Measurements from ENCODE around the gene TULP1.
A peak's percentile ranks its signal among the peaks of the same experiment; 100 is the strongest.
"Not testable (repeated sequence)": the region's sequence is repeated elsewhere in the genome, so short reads cannot be mapped to it uniquely, and the experiment has no call there.

Gene TULP1

GRCh38 chr6:35522660-35523658, 10.3 kb upstream of the TULP1 start:
- DNase-seq: peak; percentile 49 to 89 (median 68)
- intact Hi-C loops (cut with DNase I): loop anchor here (2.0 kb wide), 1 partner anchor 214 kb away; the partner anchor contains the start of gene ARMC12

- intact Hi-C loops (cut with DNase I): loop anchor here (2.0 kb wide), 1 partner anchor 215 kb away; the partner anchor contains the start of gene ARMC12
- no peak for DNase-seq
Observed at GRCh38 chr6:35522151-35522550, 9.5 kb upstream of the TULP1 start.

- DNase-seq: no peak
Observed at GRCh38 chr6:35521235-35521634, 8.5 kb upstream of the TULP1 start.

DNA sequence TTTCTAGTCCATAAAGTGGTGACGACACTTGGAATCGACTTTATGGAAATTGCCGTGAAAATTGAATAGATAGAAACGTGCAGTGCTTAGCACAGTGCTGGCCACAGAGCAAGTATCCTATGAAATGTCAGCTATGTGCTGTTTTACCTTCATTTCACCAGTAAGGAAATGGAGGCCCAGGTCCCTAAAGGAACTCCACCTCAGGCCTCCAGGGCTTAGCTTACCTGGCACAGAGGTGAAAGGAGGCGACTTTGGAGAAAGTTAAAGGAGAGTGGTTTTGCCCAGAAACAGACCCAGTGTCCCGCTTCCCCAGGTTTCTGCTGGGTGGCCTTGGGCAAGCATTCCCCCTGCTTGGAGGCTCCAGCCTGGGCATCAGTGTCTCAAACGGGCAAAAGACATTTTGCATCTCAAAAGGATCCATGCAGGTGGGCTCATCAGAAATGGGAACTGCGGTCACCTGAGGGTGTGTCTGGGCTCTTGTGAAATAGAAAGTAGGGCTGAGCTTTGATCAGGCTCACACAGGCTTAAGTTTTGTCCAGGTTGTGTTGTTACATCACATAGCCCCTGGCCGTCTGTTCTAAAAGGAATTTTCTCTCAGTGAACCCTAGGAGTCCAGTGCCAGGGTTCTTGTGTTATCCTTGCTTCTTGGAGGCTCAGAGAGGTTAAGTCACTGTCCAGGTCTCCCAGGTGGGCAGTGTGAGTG, 6.8 kb upstream of the TULP1 start:
- no peak for DNase-seq
- intact Hi-C loops (cut with DNase I): no loop called here

More at GRCh38 chr6:35521235-35521634, 8.5 kb upstream of the TULP1 start:
- intact Hi-C loops (cut with DNase I): no loop called here

DNA sequence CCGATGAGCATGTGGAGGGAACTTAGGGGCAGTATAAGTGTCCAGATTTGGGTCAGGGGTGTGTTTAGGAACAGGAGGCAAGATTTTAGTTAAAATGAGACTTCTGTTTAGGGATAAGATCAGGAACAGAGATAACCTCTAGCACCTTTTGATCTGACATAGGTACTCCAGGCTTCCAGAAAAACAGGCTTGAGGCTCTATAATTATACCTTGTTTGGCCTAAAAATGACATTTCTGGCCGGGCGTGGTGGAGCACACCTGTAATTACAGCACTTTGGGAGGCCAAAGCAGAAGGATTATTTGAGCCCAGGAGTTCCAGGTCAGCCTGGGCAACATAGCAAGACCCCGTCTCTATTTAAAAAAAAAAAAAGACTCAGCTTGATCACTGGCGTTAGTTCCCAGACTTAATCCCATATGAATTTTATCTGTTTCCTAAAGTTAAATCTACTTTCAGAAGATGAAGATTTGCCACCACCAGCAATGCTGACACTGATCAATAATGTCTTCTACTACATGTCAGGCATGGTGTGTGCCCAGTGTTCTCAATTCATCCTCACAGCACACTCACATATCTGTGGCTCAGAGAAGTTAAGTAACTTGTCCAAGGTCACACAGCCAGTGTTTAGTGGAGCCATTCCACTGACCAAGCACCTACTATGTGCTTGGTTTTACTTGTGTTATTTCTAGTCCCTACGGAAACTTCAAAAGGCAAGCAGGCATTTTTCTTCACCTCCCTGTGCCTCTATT, 6.0 kb upstream of the TULP1 start:
- intact Hi-C loops (cut with DNase I): no loop called here
- no peak for DNase-seq

- intact Hi-C loops (cut with DNase I); DNase-seq: not testable (repeated sequence)
Observed at GRCh38 chr6:35517978-35518377, 5.3 kb upstream of the TULP1 start.

GRCh38 chr6:35516712-35517111, 4.0 kb upstream of the TULP1 start:
- intact Hi-C loops (cut with DNase I): no loop called here
- peak in 7 of 42 donors; percentile 19 to 66 (median 34) for DNase-seq

DNA sequence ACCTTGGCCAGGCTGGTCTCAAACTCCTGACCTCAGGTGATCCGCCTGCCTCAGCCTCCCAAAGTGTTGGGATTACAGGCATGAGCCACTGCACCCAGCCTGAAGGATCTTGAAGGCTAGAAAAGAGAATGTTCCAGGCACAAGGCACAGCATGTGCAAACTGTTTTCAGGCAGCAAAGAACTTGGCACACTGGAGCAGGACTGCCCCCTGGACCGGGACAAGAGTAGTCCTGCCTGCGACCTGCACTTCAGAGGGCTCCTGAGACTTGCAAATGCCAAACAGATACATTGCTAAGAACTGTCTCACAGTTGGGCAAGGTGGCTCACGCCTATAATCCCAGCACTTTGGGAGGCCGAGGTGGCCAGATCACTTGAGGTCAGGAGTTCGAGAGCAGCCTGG, 3.2 kb upstream of the TULP1 start:
- DNase-seq; intact Hi-C loops (cut with DNase I): not testable (repeated sequence)

GRCh38 chr6:35514587-35514986, 1.9 kb upstream of the TULP1 start:
- intact Hi-C loops (cut with DNase I): no loop called here
- no peak for DNase-seq

GRCh38 chr6:35512006-35512405, 690 bp downstream of the TULP1 start:
- intact Hi-C loops (cut with DNase I): no loop called here
- no peak for DNase-seq

DNA sequence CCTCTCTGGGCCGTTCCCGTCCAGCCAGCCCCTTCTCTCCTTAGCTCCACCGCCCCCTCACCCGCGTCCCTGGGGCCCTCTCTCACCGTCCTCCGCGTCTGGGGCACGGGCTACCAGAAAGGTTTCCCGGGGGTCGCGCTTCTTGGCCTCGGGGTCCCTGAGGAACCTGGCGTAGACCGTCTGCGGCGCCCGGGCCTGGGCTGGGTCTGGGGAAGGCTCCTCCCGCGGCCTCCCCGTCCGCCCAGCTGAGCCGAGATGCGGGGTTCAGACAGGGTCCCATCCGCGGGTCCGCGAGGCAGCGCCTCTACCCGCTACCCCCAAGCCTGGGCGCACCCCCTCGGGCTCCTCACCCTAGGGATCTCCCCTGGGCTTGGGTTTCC, 1.1 kb downstream of the TULP1 start:
- no peak for DNase-seq
- intact Hi-C loops (cut with DNase I): no loop called here

GRCh38 chr6:35510916-35511561, 1.7 kb downstream of the TULP1 start:
- intact Hi-C loops (cut with DNase I): no loop called here
- DNase-seq: no peak

DNA sequence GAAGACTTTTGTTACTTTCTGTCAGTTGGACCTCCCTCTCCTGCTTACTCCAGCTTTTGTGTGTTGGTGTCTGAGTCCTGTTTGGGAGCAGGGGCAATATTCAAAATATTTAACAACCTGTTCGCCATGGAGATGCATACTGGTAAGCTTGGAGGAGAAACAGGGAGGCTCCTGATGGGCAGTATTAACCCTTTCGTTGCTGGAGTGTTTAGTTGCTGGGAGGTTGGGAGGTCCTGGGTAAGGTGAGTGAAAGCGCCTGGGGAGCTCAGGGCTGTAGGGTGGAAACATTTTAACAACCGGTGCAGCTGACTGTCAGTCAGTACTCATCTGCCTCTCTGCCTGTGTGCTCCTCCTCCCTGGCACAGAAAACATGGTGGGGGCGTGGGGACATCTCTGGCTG, 4.2 kb downstream of the TULP1 start:
- no peak for DNase-seq
- intact Hi-C loops (cut with DNase I): no loop called here

- DNase-seq: no peak
- intact Hi-C loops (cut with DNase I): no loop called here
Observed at GRCh38 chr6:35508027-35508426, 4.7 kb downstream of the TULP1 start.

GRCh38 chr6:35507221-35507620, 5.5 kb downstream of the TULP1 start:
- intact Hi-C loops (cut with DNase I): no loop called here
- no peak for DNase-seq

DNA sequence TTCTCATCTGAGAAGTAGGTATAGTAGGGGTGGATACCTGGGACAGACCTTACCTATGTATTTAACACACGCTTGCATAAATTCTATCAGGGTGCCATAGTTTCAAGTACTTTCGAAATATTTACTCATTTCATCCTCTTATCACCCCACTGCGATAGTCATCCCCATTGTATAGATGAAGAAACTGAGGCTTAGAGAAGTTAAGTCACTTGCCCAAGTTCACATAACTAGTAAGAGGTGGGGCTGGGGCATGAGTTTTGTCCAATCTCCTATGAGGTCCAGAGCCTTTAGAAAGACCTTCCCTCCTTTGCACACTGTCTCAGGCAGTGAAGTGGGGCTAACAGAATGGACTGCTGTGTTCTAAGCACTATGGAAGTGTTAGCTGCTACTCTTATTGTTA, 6.2 kb downstream of the TULP1 start:
- no peak for DNase-seq
- intact Hi-C loops (cut with DNase I): no loop called here

DNA sequence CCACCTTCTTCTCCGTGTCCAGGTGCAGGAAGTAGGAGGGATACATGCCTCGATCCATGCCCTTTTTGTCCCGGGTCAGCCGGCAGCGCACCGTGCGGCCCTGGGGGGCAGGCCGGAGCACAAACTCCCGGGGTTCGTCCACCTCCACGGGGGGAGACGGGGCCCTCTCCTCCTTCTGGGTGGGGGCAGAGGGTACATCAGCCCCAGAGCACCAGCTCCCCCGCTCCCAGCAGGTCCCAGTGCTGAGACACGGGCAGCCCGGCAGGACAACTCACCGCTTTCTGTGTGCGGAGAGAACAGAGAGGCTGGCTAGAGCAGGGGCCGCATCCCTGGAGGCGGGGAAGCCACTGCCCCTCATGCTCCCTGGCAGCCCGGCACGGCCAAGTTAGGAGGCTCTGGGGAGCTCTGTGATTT, 6.7 kb downstream of the TULP1 start:
- intact Hi-C loops (cut with DNase I): no loop called here
- DNase-seq: no peak

DNA sequence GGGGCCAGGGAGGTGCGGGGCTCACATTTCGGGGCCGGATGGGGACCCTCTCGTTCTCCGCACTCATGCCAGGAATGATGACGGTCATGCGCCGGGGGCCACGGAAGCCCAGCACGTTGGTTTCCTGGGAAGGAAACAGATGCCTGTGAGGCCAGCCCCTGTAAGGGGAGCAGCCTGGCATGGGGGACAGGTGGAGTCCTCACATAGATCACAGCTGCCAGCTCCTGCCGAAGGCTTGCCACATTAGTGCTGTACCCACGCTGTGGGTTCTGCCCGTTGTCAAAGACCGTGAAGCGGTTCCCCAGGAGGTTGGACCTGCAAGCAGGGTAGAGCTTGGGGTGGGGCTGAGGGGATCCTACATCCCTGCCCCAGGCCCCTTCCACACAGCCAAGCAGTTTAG, 9.2 kb downstream of the TULP1 start:
- no peak for DNase-seq
- intact Hi-C loops (cut with DNase I): no loop called here

- intact Hi-C loops (cut with DNase I): no loop called here
- DNase-seq: no peak
Observed at GRCh38 chr6:35501784-35502183, 10.9 kb downstream of the TULP1 start.

Measured in head of caudate nucleus (tissue), 42 donors.